SK-N-SH (cell line): ENCODE results near the gene ZNF106. TPM values are rescaled to one million over a fixed set of nuclear protein-coding genes. Genes with fewer than 3 reads are reported as not detected.

Experiments used
- CTCF ChIA-PET: fragments of 300-600, 350-600 bp; formaldehyde crosslinking; extraction: SDS; loops from one replicate; lab custom pipeline; 2021; lab: Yijun Ruan, JAX
- POLR2A ChIA-PET: fragments of 350-600 bp; sonication (Branson Sonifier 250); formaldehyde crosslinking; extraction: SDS; loops from one replicate; lab custom pipeline; 2020; ENCODE audit warnings: antibody characterized with exemption, inconsistent platforms; lab: Yijun Ruan, JAX
- DNase-seq: peaks from one replicate; pipeline ENCODE4 v3.0.0; 2012
- H2AFZ ChIP-seq: fragments of 200-600 bp; sonication (generic); 2 replicates; pipeline ENCODE4 v1.8.1; 2016; ENCODE audit warnings: antibody characterized with exemption, mild to moderate bottlenecking, low read depth
- H3F3A ChIP-seq: fragments of 200-600 bp; sonication (generic); replicated peaks from 2 replicates; pipeline ENCODE3; 2016; ENCODE audit warnings: antibody characterized with exemption, mild to moderate bottlenecking; ENCODE audit not compliant: insufficient read depth
- H3K27ac ChIP-seq, 2 experiments: fragments of 200-500 bp in 1 of 2; fragments of 200-600 bp in 1 of 2; sonication (Bioruptor generic) in 1 of 2; sonication (generic), shearing (Covaris generic) in 1 of 2; 2 replicates each; pipeline versions ENCODE4 v1.5.1 to v1.6.1; 2014 to 2016; ENCODE audit warnings: low read depth in 2 of 2, inconsistent platforms in 1 of 2, low read length in 1 of 2, mild to moderate bottlenecking in 1 of 2, mixed read lengths in 1 of 2
- H3K27me3 ChIP-seq: fragments of 200-600 bp; sonication (generic), shearing (Covaris generic); 2 replicates; pipeline ENCODE4 v1.6.1; 2016; ENCODE audit warnings: mixed run types; ENCODE audit not compliant: insufficient read depth
- H3K36me3 ChIP-seq, 2 experiments: fragments of 200-500 bp in 1 of 2; fragments of 200-600 bp in 1 of 2; sonication (Bioruptor generic) in 1 of 2; sonication (generic) in 1 of 2; replicated peaks in 1 of 2; 2 replicates each; pipeline versions ENCODE3 to v1.5.1; 2014 to 2016; ENCODE audit warnings: low read length in 1 of 2, mild to moderate bottlenecking in 1 of 2; ENCODE audit not compliant: insufficient read depth in 2 of 2, control insufficient read depth in 1 of 2
- H3K4me1 ChIP-seq, 2 experiments: fragments of 200-500 bp in 1 of 2; fragments of 200-600 bp in 1 of 2; sonication (Bioruptor generic) in 1 of 2; sonication (generic), shearing (Covaris generic) in 1 of 2; 2 replicates each; pipeline versions ENCODE4 v1.5.1 to v1.6.1; 2014 to 2016; ENCODE audit warnings: low read depth in 1 of 2, low read length in 1 of 2, mixed run types in 1 of 2; ENCODE audit not compliant: insufficient read depth in 2 of 2, control insufficient read depth in 1 of 2
- H3K4me2 ChIP-seq: fragments of 200-600 bp; sonication (generic), shearing (Covaris generic); 2 replicates; pipeline ENCODE4 v1.6.1; 2017; ENCODE audit warnings: mixed run types
- H3K4me3 ChIP-seq, 2 experiments: fragments of 200-500 bp in 1 of 2; fragments of 200-600 bp in 1 of 2; sonication (Bioruptor generic) in 1 of 2; sonication (generic), shearing (Covaris generic) in 1 of 2; 2 replicates each; pipeline versions ENCODE4 v1.5.1 to v1.8.1; 2014 to 2016; ENCODE audit warnings: low read depth in 2 of 2, inconsistent platforms in 1 of 2, low read length in 1 of 2, mild to moderate bottlenecking in 1 of 2, mixed read lengths in 1 of 2, moderate library complexity in 1 of 2
- H3K79me2 ChIP-seq: fragments of 200-600 bp; sonication (generic); 2 replicates; pipeline ENCODE4 v1.8.1; 2017; ENCODE audit warnings: mild to moderate bottlenecking; ENCODE audit not compliant: insufficient read depth
- H3K9ac ChIP-seq: fragments of 200-600 bp; sonication (generic); 2 replicates; pipeline ENCODE4 v1.6.1; 2017; ENCODE audit warnings: mixed run types
- H3K9me2 ChIP-seq: fragments of 200-600 bp; sonication (generic); 2 replicates; pipeline ENCODE4 v1.6.1; 2017; ENCODE audit warnings: mixed run types
- H3K9me3 ChIP-seq: fragments of 200-600 bp; sonication (generic); 2 replicates; pipeline ENCODE4 v1.6.1; 2017; ENCODE audit warnings: mixed run types, mild to moderate bottlenecking, moderate library complexity
- H4K20me1 ChIP-seq: fragments of 200-600 bp; sonication (generic); 2 replicates; pipeline ENCODE4 v1.6.1; 2017; ENCODE audit warnings: mild to moderate bottlenecking, mixed run types; ENCODE audit not compliant: insufficient read depth
- CHD2 ChIP-seq: fragments of 150-350 bp; IDR thresholded peaks from 2 replicates; pipeline ENCODE4 v1.6.1; 2018; ENCODE audit warnings: low read length; ENCODE audit not compliant: partially characterized antibody
- ELF1 ChIP-seq: IDR thresholded peaks from 2 replicates; pipeline ENCODE4 v1.4.0; 2012
- EP300 ChIP-seq, 2 experiments: IDR thresholded peaks; 2 replicates each; pipeline versions ENCODE4 v1.4.0 to v1.6.1; 2012; ENCODE audit warnings: borderline replicate concordance in 1 of 2, low read depth in 1 of 2, low read length in 1 of 2
- FOSL2 ChIP-seq: IDR thresholded peaks from 2 replicates; pipeline ENCODE4 v1.4.0; 2012; ENCODE audit warnings: low read depth, mild to moderate bottlenecking, moderate library complexity, borderline replicate concordance
- GABPA ChIP-seq: IDR thresholded peaks from 2 replicates; pipeline ENCODE4 v1.4.0; 2012; ENCODE audit warnings: low read depth, mild to moderate bottlenecking
- JUND ChIP-seq: IDR thresholded peaks from 2 replicates; pipeline ENCODE4 v1.4.0; 2012
- MXI1 ChIP-seq: IDR thresholded peaks from 2 replicates; pipeline ENCODE4 v1.6.1; 2012; ENCODE audit warnings: mild to moderate bottlenecking, low read depth, low read length, improper control_type of control experiment
- POLR2AphosphoS5 ChIP-seq: IDR thresholded peaks from 2 replicates; pipeline ENCODE4 v1.6.1; 2012; ENCODE audit warnings: low read depth, low read length
- RXRA ChIP-seq: IDR thresholded peaks from 2 replicates; pipeline ENCODE4 v1.4.0; 2012; ENCODE audit warnings: low read depth, mild to moderate bottlenecking, borderline replicate concordance
- SIN3A ChIP-seq: IDR thresholded peaks from 2 replicates; pipeline ENCODE4 v1.6.1; 2012; ENCODE audit warnings: low read depth, mild to moderate bottlenecking, low read length, moderate library complexity, borderline replicate concordance
- WGBS: methylation state at CpG from one replicate; pipeline ENCODE4 v1.1.6; 2017; ENCODE audit warnings: low lambda C conversion rate; 5-methylcytosine and 5-hydroxymethylcytosine counted together
- polyA plus RNA-seq, 3 experiments: library from polyadenylated mRNA; depleted of rRNA; stranded (reverse); fragments of >200 nt; gene quantifications; 2 replicates each; pipeline ENCODE4 v1.2.3, GENCODE V29; 2012
- TF ChIP-seq, protein P1 (sequence below): fragments of 200-600 bp; sonication (generic); IDR thresholded peaks from 2 replicates; pipeline ENCODE4 v1.6.1; 2017; ENCODE audit warnings: antibody characterized with exemption, mild to moderate bottlenecking, moderate library complexity
- TF ChIP-seq, protein P2 (sequence below): IDR thresholded peaks from 2 replicates; pipeline ENCODE4 v1.4.0; 2012; ENCODE audit warnings: low read depth, borderline replicate concordance

The ZNF106 gene
- polyA plus RNA-seq, 1 of the 3 experiments (the other 2 are of a cell fraction): 8.9 TPM

DNA sequence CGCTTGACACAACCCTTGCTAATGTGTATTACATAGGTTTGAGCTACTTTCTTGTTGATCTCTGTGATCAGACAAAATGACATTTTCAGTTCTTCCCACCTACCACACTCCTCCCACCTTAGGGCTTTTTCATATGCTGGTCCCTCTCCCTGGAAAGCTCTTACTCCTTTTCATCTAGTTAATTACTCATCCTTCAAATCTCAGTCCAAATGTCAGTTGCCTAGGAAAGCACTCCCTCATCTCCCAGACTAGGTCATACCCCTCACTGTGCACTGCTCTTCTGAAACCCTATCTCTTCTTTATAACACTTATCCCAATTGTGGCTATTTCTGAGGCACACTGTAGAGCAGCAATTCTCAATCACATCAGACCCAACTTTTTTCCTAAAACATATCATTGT lies 7.3 kb downstream of the ZNF106 start:
- Histone ChIP-seq H3K79me2 (peaks cover 78% of the 10 kb centered on the region), H3K4me1 (no peaks in the 10 kb centered on the region; a peak in 1 of 4 replicates), H2AFZ (no peak overlapping the region), H3K27me3 (no peaks in the 10 kb centered on the region), H3F3A (peaks cover 7% of the 10 kb centered on the region), H3K9ac (no peak overlapping the region), H3K9me3 (no peaks in the 10 kb centered on the region), H3K36me3 (peaks cover 0 to 3% of the 10 kb centered on the region in 2 experiments), H3K27ac (no peak overlapping the region), H3K4me2 (no peak overlapping the region), H3K9me2 (no peaks in the 10 kb centered on the region), H3K4me3 (no peak overlapping the region), H4K20me1 (no peaks in the 10 kb centered on the region)
- ChIA-PET CTCF (interaction anchor here (1.8 kb wide), 1 partner anchor 12 kb away, joined by 6 read pairs; no protein-coding TSS in a partner anchor), POLR2A (interaction anchor here (0.8 kb wide), 1 partner anchor 12 kb away, joined by 3 read pairs; the partner anchor contains the start of gene SNAP23)
- 100% methylated on average over 1 of the region's 1 CpG for WGBS
- no peak for TF ChIP-seq GABPA
- no peak for TF ChIP-seq ELF1
- no peak for TF ChIP-seq CHD2
- no peak for TF ChIP-seq FOSL2
- no peak for TF ChIP-seq POLR2AphosphoS5
- TF ChIP-seq, protein P1, sequence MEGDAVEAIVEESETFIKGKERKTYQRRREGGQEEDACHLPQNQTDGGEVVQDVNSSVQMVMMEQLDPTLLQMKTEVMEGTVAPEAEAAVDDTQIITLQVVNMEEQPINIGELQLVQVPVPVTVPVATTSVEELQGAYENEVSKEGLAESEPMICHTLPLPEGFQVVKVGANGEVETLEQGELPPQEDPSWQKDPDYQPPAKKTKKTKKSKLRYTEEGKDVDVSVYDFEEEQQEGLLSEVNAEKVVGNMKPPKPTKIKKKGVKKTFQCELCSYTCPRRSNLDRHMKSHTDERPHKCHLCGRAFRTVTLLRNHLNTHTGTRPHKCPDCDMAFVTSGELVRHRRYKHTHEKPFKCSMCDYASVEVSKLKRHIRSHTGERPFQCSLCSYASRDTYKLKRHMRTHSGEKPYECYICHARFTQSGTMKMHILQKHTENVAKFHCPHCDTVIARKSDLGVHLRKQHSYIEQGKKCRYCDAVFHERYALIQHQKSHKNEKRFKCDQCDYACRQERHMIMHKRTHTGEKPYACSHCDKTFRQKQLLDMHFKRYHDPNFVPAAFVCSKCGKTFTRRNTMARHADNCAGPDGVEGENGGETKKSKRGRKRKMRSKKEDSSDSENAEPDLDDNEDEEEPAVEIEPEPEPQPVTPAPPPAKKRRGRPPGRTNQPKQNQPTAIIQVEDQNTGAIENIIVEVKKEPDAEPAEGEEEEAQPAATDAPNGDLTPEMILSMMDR: no peak
- TF ChIP-seq, protein P2, sequence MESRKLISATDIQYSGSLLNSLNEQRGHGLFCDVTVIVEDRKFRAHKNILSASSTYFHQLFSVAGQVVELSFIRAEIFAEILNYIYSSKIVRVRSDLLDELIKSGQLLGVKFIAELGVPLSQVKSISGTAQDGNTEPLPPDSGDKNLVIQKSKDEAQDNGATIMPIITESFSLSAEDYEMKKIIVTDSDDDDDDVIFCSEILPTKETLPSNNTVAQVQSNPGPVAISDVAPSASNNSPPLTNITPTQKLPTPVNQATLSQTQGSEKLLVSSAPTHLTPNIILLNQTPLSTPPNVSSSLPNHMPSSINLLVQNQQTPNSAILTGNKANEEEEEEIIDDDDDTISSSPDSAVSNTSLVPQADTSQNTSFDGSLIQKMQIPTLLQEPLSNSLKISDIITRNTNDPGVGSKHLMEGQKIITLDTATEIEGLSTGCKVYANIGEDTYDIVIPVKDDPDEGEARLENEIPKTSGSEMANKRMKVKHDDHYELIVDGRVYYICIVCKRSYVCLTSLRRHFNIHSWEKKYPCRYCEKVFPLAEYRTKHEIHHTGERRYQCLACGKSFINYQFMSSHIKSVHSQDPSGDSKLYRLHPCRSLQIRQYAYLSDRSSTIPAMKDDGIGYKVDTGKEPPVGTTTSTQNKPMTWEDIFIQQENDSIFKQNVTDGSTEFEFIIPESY: no peak
- no peak for TF ChIP-seq SIN3A
- DNase-seq: no peak

DNA sequence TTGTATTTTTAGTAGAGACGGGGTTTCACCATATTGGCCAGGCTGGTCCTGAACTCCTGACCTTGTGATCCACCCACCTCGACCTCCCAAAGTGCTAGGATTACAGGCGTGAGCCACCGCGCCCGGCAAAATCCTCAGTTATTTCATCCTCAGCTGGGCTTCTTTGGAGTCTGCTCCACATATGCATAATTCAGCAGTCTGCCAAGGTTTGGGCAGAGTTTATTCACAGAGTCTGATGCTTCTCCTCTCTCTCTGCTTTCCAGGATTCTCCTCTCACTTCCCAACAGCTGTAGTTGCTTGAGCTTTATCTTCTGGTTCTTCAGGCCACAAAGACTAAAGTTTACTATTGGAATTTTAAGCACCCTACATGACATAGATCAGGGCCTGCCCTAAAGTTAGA lies 8.2 kb downstream of the ZNF106 start:
- ChIA-PET POLR2A (interaction anchor here (0.8 kb wide), 1 partner anchor 13 kb away, joined by 3 read pairs; the partner anchor contains the start of gene SNAP23), CTCF (interaction anchor here (1.3 kb wide), 1 partner anchor 11 kb away, joined by 3 read pairs; no protein-coding TSS in a partner anchor)
- H3K9me3 ChIP-seq: no peaks in the 10 kb centered on the region
- 83% methylated on average over 6 of the region's 6 CpGs for WGBS
- peaks cover 73% of the 10 kb centered on the region for H3K79me2 ChIP-seq
- H3K4me2 ChIP-seq: no peak overlapping the region
- TF ChIP-seq MXI1 (no peak), EP300 (IDR thresholded peaks at IDR 0.05; ENCODE audit: borderline replicate concordance in 1 of 2, low read depth in 1 of 2, low read length in 1 of 2) (no peak), RXRA (no peak), JUND (no peak)
- TF ChIP-seq, all 33 proteins: peak for 0
- H3K9ac ChIP-seq: no peak overlapping the region
- no peaks in the 10 kb centered on the region; a peak in 1 of 4 replicates for H3K4me1 ChIP-seq
- no peaks in the 10 kb centered on the region for H3K9me2 ChIP-seq
- H4K20me1 ChIP-seq: no peaks in the 10 kb centered on the region
- no peak overlapping the region for H3K4me3 ChIP-seq
- H3K27me3 ChIP-seq: no peaks in the 10 kb centered on the region
- peaks cover 7% of the 10 kb centered on the region for H3F3A ChIP-seq
- no peak overlapping the region for H3K27ac ChIP-seq
- no peak for DNase-seq
- no peak overlapping the region for H2AFZ ChIP-seq
- H3K36me3 ChIP-seq: peaks cover 0 to 3% of the 10 kb centered on the region in 2 experiments
